RPMI8226 (cell line): ENCODE measurements around the gene MDM2.
"Not testable (repeated sequence)": the region's sequence is repeated elsewhere in the genome, so short reads cannot be mapped to it uniquely, and the experiment has no call there.

ENCODE experiments used
- DNase-seq: peaks from one replicate; pipeline ENCODE4 v3.0.0-alpha.2; 2015

Gene MDM2

DNA sequence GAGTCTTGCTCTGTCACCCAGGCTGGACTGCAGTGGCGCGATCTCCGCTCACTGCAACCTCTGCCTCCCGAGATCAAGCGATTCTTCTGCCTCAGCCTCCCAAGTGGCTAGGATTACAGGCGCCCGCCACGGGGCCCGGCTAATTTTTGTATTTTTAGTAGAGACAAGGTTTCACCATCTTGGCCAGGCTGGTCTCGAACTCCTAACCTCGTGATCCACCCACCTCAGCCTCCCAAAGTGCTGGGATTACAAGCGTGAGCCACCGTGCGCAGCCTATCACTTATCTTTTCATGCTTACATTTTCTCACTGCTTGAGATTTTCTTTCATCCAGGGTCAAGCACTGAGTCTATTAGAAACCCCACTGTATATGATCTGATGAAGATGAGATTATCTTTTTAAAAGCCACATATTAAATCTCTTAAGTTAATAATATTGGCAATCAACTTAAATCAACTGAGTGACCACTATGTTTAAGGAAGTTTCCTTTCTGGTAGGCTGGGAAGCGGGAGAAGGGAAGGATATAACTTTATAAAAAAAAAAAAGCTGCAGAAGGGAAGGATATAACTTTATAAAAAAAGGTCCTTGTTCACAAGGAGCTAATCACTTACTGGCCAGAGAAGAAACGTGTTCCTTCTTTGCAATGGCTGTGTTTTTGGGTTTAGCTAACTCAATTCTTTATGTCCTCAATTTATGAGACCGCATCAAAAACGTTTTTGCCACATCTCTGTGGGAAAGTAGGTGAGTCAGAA, 1.3 kb upstream of the MDM2 start:
- DNase-seq: peak; percentile 9

DNA sequence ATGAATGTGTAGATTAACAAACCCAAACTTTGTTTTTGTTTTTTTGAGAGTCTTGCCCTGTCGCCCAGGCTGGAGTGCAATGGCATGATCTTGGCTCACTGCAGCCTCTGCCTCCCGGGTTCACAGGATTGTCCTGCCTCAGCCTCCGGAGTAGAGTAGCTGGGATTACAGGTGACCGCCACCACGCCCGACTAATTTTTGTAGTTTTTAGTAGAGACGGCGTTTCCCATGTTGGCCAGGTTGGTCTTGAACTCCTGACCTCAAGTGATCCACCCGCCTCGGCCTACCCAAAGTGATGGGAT, 752 bp upstream of the MDM2 start:
- not testable (repeated sequence) for DNase-seq

DNA sequence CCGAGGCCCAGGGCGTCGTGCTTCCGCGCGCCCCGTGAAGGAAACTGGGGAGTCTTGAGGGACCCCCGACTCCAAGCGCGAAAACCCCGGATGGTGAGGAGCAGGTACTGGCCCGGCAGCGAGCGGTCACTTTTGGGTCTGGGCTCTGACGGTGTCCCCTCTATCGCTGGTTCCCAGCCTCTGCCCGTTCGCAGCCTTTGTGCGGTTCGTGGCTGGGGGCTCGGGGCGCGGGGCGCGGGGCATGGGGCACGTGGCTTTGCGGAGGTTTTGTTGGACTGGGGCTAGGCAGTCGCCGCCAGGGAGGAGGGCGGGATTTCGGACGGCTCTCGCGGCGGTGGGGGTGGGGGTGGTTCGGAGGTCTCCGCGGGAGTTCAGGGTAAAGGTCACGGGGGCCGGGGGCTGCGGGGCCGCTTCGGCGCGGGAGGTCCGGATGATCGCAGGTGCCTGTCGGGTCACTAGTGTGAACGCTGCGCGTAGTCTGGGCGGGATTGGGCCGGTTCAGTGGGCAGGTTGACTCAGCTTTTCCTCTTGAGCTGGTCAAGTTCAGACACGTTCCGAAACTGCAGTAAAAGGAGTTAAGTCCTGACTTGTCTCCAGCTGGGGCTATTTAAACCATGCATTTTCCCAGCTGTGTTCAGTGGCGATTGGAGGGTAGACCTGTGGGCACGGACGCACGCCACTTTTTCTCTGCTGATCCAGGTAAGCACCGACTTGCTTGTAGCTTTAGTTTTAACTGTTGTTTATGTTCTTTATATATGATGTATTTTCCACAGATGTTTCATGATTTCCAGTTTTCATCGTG, 612 bp downstream of the MDM2 start:
- peak; percentile 94 for DNase-seq

DNA sequence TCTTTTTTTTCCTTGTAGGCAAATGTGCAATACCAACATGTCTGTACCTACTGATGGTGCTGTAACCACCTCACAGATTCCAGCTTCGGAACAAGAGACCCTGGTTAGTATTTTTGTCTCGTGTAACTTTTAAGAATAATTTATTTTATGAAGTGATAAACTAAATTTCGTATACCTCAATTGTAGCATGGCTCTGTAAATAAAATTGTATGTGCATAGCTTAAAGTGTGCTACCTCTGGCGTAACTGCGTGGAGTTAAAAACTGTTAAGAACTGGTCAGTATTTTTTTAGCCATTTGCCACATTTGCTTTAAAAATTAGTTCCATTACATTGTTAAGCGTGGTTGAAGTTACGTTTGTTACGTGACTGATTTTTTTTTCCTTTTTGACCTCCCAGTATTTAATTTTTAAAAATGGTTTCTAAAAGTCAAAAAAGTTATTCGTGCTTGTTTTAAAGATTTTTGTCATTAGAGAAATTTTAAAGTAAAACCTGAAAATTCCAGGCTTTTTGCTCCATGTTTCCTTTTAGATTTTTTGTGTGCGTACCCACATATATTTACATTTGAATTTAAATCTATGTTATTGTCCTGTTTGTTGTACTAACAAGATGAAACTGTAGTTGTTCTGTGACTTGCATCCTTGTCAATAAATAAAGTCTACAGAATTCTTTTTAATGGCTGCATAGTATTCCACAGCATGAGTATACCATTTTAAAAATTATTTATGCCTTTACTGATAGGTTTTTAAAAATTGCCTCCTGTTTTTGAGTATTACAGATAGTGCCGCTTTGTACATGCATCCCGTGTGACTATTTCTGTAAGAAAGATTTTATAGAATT, 1.4 kb downstream of the MDM2 start:
- DNase-seq: no peak

DNA sequence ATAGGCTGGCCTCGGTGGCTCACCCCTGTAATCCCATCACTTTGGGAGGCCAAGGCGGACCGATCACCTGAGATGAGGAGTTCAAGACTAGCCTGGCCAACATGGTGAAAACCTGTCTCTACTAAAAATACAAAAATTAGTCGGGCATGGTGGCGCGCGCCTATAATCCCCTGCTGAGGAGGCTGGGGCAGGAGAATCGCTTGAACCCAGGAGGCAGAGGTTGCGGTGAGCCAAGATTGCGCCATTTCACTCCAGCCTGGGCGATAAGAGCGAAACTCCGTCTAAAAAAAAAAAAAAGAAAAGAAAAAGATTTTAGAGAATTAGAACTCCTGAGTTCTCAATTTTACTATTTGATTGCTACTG, 2.0 kb downstream of the MDM2 start:
- DNase-seq: not testable (repeated sequence)

DNA sequence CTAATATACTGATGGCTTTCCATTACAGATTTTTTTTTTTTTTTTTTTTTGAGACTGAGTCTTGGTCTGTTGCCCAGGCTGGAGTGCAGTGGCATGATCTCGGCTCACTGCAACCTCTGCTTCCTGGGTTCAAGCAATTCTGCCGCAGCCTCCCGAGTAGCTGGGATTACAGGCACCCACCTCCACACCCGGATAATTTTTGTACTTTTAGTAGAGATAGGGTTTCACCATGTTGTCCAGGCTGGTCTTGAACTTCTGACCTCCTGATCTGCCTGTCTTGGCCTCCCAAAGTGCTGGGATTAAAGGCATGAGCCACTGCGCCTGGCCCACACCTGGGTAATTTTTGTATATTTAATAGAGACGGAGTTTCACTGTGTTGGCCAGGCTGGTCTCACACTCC, 3.6 kb downstream of the MDM2 start:
- DNase-seq: not testable (repeated sequence)

DNA sequence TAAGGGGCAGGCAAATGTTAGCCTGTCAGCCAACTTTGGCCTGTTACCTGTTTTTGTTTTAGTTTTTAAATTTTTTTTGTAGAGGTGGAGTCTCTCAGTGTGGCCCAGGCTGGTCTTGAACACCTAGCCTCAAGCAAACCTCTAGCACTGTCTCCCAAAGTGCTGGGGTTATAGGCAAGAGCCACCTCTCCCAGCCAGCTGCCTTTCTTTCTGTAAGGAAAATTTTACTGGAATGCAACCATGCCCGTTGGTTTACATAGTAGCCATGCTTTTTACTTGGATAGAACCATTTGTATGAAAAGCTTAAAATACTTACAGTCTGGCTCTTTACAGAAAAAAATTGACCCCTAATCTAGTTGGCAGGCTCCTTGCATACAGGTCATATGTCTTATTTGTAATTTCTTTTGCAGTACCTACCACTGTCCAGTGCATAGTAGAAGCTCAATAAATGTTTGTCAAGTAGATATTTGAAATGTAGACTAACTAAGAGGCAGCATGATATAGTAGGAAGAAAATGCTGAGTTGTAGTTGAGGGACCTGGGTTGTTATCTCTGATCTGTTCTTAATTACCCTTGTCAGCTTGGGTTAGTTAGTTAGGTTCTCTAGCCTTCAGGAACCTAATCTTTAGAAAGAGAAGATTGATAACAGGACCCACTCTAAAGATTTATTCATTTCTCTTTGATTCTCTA, 4.7 kb downstream of the MDM2 start:
- no peak for DNase-seq

DNA sequence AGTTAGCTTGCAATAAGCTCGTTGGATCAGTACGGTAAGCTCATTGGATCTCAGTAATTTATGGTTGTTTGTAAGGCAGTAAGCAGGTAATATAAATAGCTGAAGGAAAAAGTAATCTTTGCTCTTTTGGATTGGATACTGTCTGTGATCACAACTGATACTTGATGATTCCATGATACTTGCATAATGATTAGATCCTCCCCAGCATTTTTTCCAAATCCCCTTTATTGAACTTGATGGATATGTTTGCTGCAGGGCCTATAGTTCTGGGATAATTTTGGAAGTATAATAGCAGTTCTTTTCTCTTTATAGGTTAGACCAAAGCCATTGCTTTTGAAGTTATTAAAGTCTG, 5.2 kb downstream of the MDM2 start:
- no peak for DNase-seq

DNA sequence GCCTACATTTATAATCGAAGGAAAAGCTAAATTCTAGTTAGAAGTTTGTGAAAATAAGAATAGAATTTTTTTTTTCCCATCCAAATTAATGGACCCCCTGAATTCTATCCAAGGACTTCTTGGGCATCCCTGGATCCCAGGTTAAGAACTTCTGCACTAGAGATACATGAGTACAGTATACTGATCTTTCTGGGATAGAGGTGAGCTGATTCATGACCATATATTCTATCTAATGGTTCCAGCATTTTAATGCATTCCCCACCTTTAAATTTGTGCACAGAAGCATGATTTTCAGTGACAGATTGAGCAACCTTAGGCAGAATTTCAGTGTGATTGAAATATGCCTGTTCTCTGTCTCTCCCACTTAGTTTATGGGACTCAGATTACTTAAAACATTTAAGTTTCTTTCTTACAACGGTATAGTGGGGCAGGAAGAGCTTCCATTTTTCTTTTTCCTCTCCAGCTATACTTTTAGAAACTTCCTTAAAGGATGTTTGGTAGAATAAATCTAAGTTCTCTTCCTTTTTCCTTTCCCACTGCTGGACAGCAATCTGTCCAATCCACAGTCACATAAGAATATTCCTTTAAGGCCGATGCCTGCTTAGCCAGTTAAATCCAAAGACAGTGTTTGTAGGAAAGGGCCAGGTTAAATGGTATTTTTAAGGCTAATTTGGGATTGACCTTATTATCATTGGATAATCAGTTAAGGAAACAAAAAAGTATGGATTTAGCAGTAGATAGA, 6.7 kb downstream of the MDM2 start:
- no peak for DNase-seq

DNA sequence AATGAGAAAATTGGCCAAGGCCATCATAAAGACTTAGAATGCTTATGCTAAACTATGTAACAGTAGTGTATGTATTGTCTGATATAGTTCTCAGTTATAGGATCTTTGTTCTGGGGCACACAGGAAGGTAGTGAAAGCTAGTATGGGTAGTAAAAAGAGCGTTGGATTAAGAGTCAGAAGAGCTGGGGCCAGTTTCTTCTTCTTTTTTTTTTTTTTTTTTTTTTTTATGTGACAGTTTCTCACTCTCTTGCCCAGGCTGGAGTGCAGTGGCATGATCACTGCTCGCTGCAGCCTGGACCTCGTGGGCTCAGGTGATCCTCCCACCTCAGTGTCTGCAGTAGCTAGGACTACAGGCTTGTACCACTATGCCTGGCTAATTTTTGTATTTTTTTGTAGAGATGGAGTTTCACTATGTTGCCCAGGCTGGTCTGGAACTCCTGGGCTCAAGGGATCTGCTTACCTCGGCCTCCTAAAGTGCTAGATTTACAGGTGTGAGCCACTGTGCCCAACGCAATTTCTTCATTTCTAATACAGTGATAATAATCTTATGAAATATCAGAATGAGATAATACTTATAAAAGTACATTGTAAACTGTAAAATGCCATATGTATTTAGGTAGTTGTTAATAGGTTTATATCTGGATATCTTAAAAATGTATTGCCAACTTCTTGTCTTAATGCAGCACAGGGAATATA, 7.4 kb downstream of the MDM2 start:
- no peak for DNase-seq

DNA sequence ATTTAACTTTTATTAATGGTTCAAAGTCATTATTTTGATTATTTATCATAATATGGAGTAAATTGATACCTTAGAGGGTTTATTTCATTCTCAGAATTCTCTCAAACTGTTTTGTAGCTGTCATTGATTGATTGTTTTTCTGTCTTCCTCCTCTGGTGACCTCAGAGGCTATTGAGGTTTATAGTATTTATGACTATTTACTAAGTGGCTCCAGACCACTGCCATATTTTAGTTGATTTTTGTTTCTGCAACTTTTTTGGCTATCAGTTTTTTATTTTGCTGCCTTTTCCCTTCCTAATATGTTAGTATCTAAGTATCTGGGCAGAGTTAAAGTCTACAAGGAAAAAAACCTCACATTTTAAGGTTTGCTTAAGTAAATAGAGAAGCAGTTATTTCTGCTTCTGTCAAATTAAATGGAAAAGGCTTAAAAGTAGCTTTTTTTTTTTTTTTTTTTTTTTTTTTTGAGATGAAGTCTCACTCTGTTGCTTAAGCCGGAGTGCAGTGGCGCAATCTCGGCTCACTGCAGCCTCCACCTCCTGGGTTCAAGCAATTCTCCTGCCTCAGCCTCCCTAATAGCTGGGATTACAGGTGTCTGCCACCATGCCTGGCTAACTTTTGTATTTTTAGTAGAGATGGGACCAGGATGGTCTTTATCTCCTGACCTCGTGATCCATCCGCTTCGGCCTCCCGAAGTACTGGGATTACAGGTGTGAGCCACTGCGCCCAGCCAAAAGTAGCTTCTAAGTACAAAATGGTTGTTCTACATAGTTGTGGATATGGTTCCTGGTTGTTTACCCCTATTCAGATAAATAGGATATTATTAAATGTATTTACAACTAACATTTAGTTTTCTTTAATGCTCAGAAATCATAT, 8.2 kb downstream of the MDM2 start:
- DNase-seq: no peak

DNA sequence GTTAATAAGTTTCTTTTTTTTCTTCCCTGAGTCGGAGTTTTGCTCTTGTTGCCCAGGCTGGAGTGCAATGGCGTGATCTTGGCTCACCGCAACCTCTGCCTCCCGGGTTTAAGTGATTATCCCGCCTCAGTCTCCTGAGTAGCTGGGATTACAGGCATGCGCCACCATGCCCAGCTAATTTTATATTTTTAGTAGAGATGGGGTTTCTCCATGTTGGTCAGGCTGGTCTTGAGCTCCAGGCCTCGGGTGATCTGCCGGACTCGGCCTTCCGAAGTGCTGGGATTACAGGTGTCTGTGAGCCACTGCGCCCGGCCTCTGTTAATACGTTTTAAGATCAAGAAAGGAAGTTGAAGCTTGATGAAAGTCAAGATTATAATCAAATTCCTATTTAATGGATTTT, 11.5 kb downstream of the MDM2 start:
- DNase-seq: not testable (repeated sequence)

DNA sequence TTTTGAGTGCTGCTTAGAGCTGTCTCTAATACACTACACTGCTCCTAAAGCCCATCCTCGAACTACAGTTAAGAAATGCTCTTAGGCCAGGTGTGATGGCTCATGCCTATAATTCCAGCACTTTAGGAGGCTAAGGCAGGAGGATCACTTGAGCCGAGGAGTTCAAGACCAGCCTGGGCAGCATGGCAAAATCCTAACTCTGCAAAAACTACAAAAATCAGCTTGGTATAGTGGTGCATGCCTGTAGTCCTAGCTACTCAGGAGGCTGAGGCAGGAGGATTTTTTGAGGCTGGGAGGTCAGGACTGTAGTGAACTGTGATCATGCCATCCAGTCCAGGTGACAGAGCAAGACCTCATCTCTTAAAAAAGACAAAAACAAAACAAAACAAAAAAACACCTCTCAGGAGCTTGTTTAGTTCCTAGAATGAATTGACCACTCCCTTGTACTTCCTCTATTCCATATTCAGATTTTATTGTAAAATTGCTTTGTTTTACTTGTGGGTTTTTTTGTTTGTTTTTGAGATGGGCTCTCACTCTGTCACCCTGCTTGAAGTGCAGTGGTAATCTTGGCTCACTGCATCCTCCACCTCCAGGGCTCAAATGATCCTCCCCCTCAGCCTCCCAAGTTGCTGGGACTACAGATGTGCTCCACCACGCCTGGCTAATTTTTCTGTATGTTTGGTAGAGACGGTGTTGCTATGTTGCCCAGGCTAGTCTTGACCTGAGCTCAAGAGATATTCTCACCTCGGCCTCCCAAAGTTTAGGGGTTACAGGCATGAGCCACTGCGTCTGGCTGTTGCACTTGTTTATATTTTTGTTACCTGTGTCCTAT, 13.6 kb downstream of the MDM2 start:
- no peak for DNase-seq

DNA sequence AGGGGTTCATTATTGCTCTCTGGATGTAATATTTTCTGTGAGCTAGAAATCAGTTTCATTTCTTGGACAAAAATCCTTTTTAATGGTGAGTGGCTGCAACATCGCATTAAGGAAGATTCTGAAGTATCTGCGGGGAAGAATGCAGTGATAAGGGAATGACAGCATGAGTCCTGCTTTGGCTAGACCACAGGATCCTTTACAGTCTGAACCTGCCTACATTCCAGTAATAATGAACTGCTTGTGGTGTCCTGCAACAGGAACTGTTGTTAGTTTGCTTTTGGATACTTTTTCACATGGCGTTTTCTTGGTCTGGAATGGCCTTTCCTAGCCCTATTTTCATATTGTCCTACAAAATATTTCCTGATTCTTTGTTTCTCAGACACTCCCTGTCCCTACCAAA, 15.7 kb downstream of the MDM2 start:
- no peak for DNase-seq

DNA sequence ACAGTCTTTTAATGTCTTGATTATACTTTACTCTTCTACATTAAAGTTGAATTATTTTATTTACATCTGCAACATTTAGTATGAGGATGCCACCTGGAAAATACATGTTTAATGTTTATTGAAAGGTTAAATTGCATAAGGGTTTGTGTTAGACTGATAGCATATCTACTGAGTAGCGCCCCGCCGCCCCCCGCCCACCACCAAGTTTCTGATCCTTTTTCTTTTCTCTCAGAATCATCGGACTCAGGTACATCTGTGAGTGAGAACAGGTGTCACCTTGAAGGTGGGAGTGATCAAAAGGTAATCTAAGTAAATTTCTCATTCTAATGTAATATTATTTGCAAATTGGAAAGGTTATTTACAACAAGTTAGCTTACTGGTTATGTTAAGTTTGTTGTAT, 16.2 kb downstream of the MDM2 start:
- DNase-seq: no peak

DNA sequence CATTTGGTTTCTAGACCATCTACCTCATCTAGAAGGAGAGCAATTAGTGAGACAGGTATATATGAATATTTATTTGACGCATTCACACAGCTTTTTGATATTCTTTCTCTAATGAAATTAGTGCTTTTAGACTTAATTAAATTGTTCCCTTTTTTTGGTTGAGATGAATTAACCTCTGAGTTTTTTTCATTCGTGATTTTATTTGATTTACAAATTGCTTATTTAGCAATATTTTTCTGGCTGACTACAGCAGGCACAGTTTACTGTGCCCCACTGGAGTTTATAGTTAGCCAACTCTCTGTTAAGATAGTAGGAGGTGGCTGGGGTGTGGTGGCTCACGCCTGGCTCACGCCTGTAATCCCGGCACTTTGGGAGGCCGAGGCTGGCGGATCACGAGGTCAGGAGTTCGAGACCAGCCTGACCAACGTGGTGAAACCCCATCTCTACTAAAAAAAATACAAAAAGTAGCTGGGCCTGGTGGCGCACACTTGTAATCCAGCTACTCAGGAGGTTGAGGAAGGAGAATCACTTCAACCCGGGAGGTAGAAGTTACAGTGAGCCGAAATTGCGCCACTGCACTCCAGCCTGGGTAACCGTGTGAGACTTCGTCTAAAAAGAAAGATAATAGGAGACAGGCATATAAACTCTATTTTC, 16.7 kb downstream of the MDM2 start:
- no peak for DNase-seq

DNA sequence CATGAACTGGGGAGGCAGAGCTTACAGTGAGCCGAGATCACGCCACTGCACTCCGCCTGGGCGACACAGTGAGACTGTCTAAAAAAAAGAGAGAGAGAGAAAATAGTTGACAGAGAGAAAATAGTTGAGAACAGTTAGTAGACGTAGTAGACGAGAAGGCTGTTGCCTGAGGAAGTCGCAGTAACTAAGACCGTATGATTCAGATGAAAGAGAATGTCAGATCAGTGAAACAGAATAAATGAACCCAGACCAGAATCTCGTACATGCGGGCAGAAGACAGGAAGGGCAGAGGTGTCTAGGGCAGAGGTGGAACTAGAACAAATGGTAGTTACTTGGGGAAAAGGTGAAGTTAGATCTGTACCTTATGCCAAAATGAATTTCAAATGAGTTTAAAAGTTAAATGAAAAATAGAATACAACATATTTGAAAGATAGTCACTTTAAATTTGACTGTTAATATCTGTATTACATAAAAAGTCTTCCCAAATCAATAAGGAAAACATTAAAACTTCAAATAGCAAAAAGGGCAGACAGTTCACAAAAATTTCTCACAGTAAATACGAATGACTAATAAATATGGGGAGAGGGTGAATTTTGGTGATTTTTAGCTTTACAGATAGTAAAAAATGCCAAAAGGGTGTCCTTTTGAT, 17.7 kb downstream of the MDM2 start:
- DNase-seq: no peak

DNA sequence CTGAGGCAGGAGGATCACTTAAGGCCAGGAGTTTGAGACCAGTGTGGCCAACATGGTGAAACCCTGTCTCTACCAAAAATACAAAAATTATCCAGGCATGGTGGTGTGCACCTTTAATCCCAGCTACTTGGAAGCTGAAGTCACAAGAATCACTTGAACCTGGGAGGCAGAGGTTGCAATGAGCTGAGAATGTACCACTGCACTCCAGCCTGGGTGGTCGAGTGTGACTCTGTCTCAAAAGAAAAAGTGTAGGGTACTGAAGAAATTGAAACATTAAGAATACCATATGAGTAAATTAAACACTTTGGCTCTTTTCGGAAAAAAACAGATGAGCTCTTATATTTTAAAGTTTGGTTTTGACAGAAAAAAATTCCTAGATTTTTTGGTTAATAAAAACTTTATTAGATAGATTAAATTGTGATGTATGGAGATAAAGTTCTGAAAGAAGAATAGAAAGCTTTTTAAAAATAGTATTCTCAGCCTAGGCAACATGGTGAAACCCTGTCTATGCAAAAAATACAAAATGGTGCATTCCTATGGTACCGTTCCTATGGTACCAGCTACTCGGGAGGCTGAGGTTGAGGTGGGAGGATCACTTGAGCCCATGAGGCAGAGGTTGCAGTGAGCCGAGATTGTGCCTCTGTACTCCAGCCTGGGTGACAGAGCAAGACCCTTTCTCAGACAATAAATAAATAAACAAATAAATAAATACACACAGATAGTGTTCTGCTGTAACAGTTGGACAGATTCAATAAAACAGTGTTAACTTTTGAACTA, 20.1 kb downstream of the MDM2 start:
- DNase-seq: no peak
